Hepatocyte (in vitro differentiated cells): ENCODE results near the gene RDX. TPM values are rescaled to one million over a fixed set of nuclear protein-coding genes. Genes with fewer than 3 reads are reported as not detected.
"Not testable (repeated sequence)": the region's sequence is repeated elsewhere in the genome, so short reads cannot be mapped to it uniquely, and the experiment has no call there.

Experiments
- DNase-seq: peaks from one replicate; pipeline ENCODE4 v3.0.0-alpha.2; 2016; ENCODE audit warnings: low spot score
- H2AFZ ChIP-seq: fragments of 200-600 bp; sonication (generic); 2 replicates; pipeline ENCODE4 v1.6.0; 2016; ENCODE audit warnings: antibody characterized with exemption, mild to moderate bottlenecking
- H3K27ac ChIP-seq: fragments of 200-600 bp; sonication (generic); 2 replicates; pipeline ENCODE4 v1.5.1; 2016; ENCODE audit warnings: mild to moderate bottlenecking
- H3K27me3 ChIP-seq: fragments of 200-600 bp; sonication (generic); 2 replicates; pipeline ENCODE4 v1.6.1; 2016
- H3K36me3 ChIP-seq: fragments of 200-600 bp; sonication (generic); replicated peaks from 2 replicates; pipeline ENCODE4 v1.5.1; 2016; ENCODE audit warnings: low read depth; ENCODE audit not compliant: insufficient read depth
- H3K4me1 ChIP-seq: fragments of 200-600 bp; sonication (generic); 2 replicates; pipeline ENCODE4 v1.5.1; 2016; ENCODE audit warnings: mild to moderate bottlenecking, moderate library complexity; ENCODE audit not compliant: insufficient read depth
- H3K4me2 ChIP-seq: fragments of 200-600 bp; sonication (generic); 2 replicates; pipeline ENCODE4 v1.6.0; 2016
- H3K4me3 ChIP-seq: fragments of 200-600 bp; sonication (generic); 2 replicates; pipeline ENCODE4 v1.5.1; 2016; ENCODE audit warnings: mild to moderate bottlenecking
- H3K79me2 ChIP-seq: fragments of 200-600 bp; sonication (generic); 2 replicates; pipeline ENCODE4 v1.6.0; 2017; ENCODE audit warnings: mild to moderate bottlenecking
- H3K9me2 ChIP-seq: fragments of 200-600 bp; sonication (generic); replicated peaks from 2 replicates; pipeline ENCODE4 v1.6.0; 2017; ENCODE audit warnings: mild to moderate bottlenecking; ENCODE audit not compliant: insufficient read depth
- H3K9me3 ChIP-seq: fragments of 200-600 bp; sonication (generic); 2 replicates; pipeline ENCODE4 v1.5.1; 2016; ENCODE audit warnings: low read depth, mild to moderate bottlenecking
- H4K20me1 ChIP-seq: fragments of 200-600 bp; sonication (generic); 2 replicates; pipeline ENCODE4 v1.6.0; 2016; ENCODE audit warnings: mild to moderate bottlenecking; ENCODE audit not compliant: insufficient read depth, poor library complexity, severe bottlenecking
- EZH2 ChIP-seq: fragments of 200-600 bp; sonication (generic); IDR thresholded peaks from 2 replicates; pipeline ENCODE4 v1.6.1; 2016; ENCODE audit warnings: antibody characterized with exemption, mild to moderate bottlenecking, borderline replicate concordance
- EZH2phosphoT487 ChIP-seq: fragments of 200-600 bp; sonication (generic); IDR thresholded peaks from one replicate; pipeline ENCODE4 v1.6.1; 2018; ENCODE audit warnings: antibody characterized with exemption, mild to moderate bottlenecking, low read depth, moderate library complexity; ENCODE audit not compliant: unreplicated experiment, severe bottlenecking
- WGBS: methylation state at CpG from one replicate; pipeline ENCODE4 v1.1.6; 2016; ENCODE audit warnings: low lambda C conversion rate; ENCODE audit errors: missing lambda C conversion rate; 5-methylcytosine and 5-hydroxymethylcytosine counted together
- polyA plus RNA-seq: library from polyadenylated mRNA; unstranded; fragments of >200 nt; fragmentation: Nextera tagmentation; extraction: Ambion mirVana; gene quantifications from 2 replicates; pipeline ENCODE4 v1.2.1, GENCODE V29; 2016
- total RNA-seq: library from RNA; depleted of rRNA; stranded (reverse); fragments of >200 nt; gene quantifications from 2 replicates; pipeline ENCODE4 v1.2.3, GENCODE V29; 2014
- TF ChIP-seq, protein P1 (sequence below): fragments of 200-600 bp; sonication (generic); IDR thresholded peaks from 2 replicates; pipeline ENCODE4 v1.5.1; 2016; ENCODE audit warnings: antibody characterized with exemption, mild to moderate bottlenecking; ENCODE audit not compliant: poor library complexity

Gene RDX
- total and polyA plus RNA-seq, 2 experiments from 2014 or later, result 106 to 143 TPM

GRCh38 chr11:110196241-110196754 lies 100.1 kb downstream of the RDX start:
- WGBS, result 84% methylated on average over 5 of the region's 5 CpGs

GRCh38 chr11:110194211-110194766 lies 102.1 kb downstream of the RDX start:
- DNase-seq, H3K36me3 ChIP-seq, H3K79me2 ChIP-seq, H3K4me2 ChIP-seq, H3K27ac ChIP-seq, H2AFZ ChIP-seq, H4K20me1 ChIP-seq, H3K9me3 ChIP-seq, H3K4me3 ChIP-seq, H3K4me1 ChIP-seq, H3K27me3 ChIP-seq, H3K9me2 ChIP-seq: not testable (repeated sequence)
- WGBS, result 81% methylated on average over 10 of the region's 10 CpGs

More at GRCh38 chr11:110196241-110196754, 100.1 kb downstream of the RDX start:
- no peaks in the 10 kb centered on the region for H3K79me2 ChIP-seq
- H3K4me1 ChIP-seq, result peaks cover 14% of the 10 kb centered on the region
- peak overlapping the region; percentile 19 for H3K27ac ChIP-seq
- DNase-seq, result peak; percentile 17
- no peaks in the 10 kb centered on the region for H3K36me3 ChIP-seq
- no peaks in the 10 kb centered on the region for H3K9me2 ChIP-seq
- no peak overlapping the region for H3K4me2 ChIP-seq
- H4K20me1 ChIP-seq, result no peaks in the 10 kb centered on the region
- H3K9me3 ChIP-seq, result no peaks in the 10 kb centered on the region
- no peak overlapping the region for H2AFZ ChIP-seq
- no peaks in the 10 kb centered on the region for H3K27me3 ChIP-seq
- H3K4me3 ChIP-seq, result no peak overlapping the region
- TF ChIP-seq, protein P1, sequence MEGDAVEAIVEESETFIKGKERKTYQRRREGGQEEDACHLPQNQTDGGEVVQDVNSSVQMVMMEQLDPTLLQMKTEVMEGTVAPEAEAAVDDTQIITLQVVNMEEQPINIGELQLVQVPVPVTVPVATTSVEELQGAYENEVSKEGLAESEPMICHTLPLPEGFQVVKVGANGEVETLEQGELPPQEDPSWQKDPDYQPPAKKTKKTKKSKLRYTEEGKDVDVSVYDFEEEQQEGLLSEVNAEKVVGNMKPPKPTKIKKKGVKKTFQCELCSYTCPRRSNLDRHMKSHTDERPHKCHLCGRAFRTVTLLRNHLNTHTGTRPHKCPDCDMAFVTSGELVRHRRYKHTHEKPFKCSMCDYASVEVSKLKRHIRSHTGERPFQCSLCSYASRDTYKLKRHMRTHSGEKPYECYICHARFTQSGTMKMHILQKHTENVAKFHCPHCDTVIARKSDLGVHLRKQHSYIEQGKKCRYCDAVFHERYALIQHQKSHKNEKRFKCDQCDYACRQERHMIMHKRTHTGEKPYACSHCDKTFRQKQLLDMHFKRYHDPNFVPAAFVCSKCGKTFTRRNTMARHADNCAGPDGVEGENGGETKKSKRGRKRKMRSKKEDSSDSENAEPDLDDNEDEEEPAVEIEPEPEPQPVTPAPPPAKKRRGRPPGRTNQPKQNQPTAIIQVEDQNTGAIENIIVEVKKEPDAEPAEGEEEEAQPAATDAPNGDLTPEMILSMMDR, result no peak
- no peak for TF ChIP-seq EZH2phosphoT487
- no peak for TF ChIP-seq EZH2

GRCh38 chr11:110192604-110193282 lies 103.7 kb downstream of the RDX start:
- not testable (repeated sequence) for H3K9me3 ChIP-seq, DNase-seq, H3K4me3 ChIP-seq, H4K20me1 ChIP-seq, H3K27ac ChIP-seq, H2AFZ ChIP-seq, H3K79me2 ChIP-seq, H3K27me3 ChIP-seq, H3K4me2 ChIP-seq, H3K4me1 ChIP-seq, H3K9me2 ChIP-seq, H3K36me3 ChIP-seq
- WGBS, result 98% methylated on average over 4 of the region's 4 CpGs

DNA sequence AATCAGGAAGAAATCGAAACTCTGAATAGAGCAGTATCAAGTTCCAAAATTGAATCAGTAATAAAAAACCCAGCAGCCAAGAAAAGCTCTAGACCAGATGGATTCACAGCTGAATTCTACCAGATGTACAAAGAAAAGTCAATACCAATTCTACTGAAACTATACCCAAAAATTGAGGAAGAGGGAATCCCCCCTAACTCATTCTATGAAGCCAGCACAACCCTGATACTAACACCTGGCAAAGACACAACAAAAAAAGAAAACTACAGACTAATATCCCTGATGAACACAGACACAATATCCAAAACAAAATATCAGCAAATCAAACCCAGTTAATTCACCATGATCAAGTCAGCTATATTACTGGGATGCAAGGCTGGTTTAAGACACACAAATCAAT lies 105.5 kb downstream of the RDX start:
- H3K4me2 ChIP-seq, result no peak overlapping the region
- H3K4me1 ChIP-seq, result peaks cover 4% of the 10 kb centered on the region
- TF ChIP-seq EZH2 (no peak), EZH2phosphoT487 (no peak)
- TF ChIP-seq, protein P1, result no peak
- H3K36me3 ChIP-seq, result no peaks in the 10 kb centered on the region
- no peaks in the 10 kb centered on the region for H3K9me3 ChIP-seq
- H3K4me3 ChIP-seq, result no peak overlapping the region
- no peaks in the 10 kb centered on the region for H3K79me2 ChIP-seq
- WGBS, result 92% methylated on average over 1 of the region's 1 CpG
- no peaks in the 10 kb centered on the region for H3K27me3 ChIP-seq
- no peak overlapping the region for H3K27ac ChIP-seq
- DNase-seq, result no peak
- no peaks in the 10 kb centered on the region for H4K20me1 ChIP-seq
- no peak overlapping the region for H2AFZ ChIP-seq
- H3K9me2 ChIP-seq, result no peaks in the 10 kb centered on the region
